Measurements from ENCODE around the gene TMEM107. TPM values are rescaled to one million over a fixed set of nuclear protein-coding genes. Genes with fewer than 3 reads are reported as not detected.

Gene TMEM107
- total RNA-seq, 2 donors from 2014 or later, result 45.1 to 50.8 TPM

Other genes with a start within 250 kb of the TMEM107 start
- 10 to 100 TPM; 10.2 to 10.3 TPM for gene KCNAB3, start 246.5 kb downstream of the TMEM107 start, total RNA-seq
- 100 to 1,000 TPM; 139 to 150 TPM for gene TRAPPC1, start 244.4 kb downstream of the TMEM107 start, total RNA-seq
- 10 to 100 TPM; 61.0 to 62.6 TPM for gene CNTROB, start 244.2 kb downstream of the TMEM107 start, total RNA-seq
- gene GUCY2D, start 173.8 kb downstream of the TMEM107 start, total RNA-seq, result under 1 TPM in 1 of 2 donors, not detected in 1; 0.34 TPM
- under 1 TPM; 0.14 TPM for gene ALOX15B, start 137.3 kb downstream of the TMEM107 start, total RNA-seq
- 1 to 10 TPM; 1.3 to 4.1 TPM for gene ALOX12B, start 88.7 kb downstream of the TMEM107 start, total RNA-seq
- gene ALOXE3, start 57.9 kb downstream of the TMEM107 start, total RNA-seq, result not detected
- 1 to 10 TPM; 1.5 to 4.3 TPM for gene HES7, start 52.3 kb downstream of the TMEM107 start, total RNA-seq
- 10 to 100 TPM; 58.2 to 78.5 TPM for gene PER1, start 24.0 kb downstream of the TMEM107 start, total RNA-seq
- 10 to 100 TPM; 71.3 to 73.6 TPM for gene VAMP2, start 13.4 kb downstream of the TMEM107 start, total RNA-seq
- 1 to 10 TPM; 9.6 TPM for gene BORCS6, start 13.8 kb upstream of the TMEM107 start, total RNA-seq
- gene AURKB, start 34.2 kb upstream of the TMEM107 start, total RNA-seq, result 100 to 1,000 TPM; 146 to 167 TPM
- 10 to 100 TPM; 48.2 to 62.9 TPM for gene CTC1, start 71.7 kb upstream of the TMEM107 start, total RNA-seq
- gene PFAS, start 72.9 kb upstream of the TMEM107 start, total RNA-seq, result 10 to 100 TPM; 59.9 to 72.2 TPM
- gene RANGRF, start 112.3 kb upstream of the TMEM107 start, total RNA-seq, result 10 to 100 TPM; 59.2 to 73.8 TPM
- gene SLC25A35, start 119.0 kb upstream of the TMEM107 start, total RNA-seq, result 1 to 10 TPM; 5.3 to 6.1 TPM
- not detected for gene ARHGEF15, start 133.9 kb upstream of the TMEM107 start, total RNA-seq
- not detected for gene ODF4, start 163.5 kb upstream of the TMEM107 start, total RNA-seq
- 1,000 to 10,000 TPM; 3,459 to 3,692 TPM for gene RPL26, start 206.8 kb upstream of the TMEM107 start, total RNA-seq
- under 1 TPM; 0.07 to 0.19 TPM for gene RNF222, start 221.4 kb upstream of the TMEM107 start, total RNA-seq